22Rv1 (cell line): ENCODE results near the gene ERG.

ENCODE experiments used
- H3K27ac ChIP-seq: fragments of 450-650 bp; 2 replicates; pipeline ENCODE4 v1.5.1; 2017
- CTCF ChIP-seq: fragments of 450-650 bp; IDR thresholded peaks from 2 replicates; pipeline ENCODE4 v1.5.1; 2017; ENCODE audit warnings: mild to moderate bottlenecking
- ZFX ChIP-seq: fragments of 450-650 bp; IDR thresholded peaks from 2 replicates; pipeline ENCODE4 v1.6.1; 2017; ENCODE audit warnings: antibody characterized with exemption, borderline replicate concordance

ERG gene

GRCh38 chr21:38479641-38480525 lies 18.4 kb downstream of the ERG start:
- H3K27ac ChIP-seq: no peak overlapping the region
- TF ChIP-seq ZFX (no peak), CTCF (no peak)

GRCh38 chr21:38478782-38479181 lies 19.5 kb downstream of the ERG start:
- no peak for TF ChIP-seq CTCF
- TF ChIP-seq ZFX: no peak
- no peak overlapping the region for H3K27ac ChIP-seq

- no peak overlapping the region for H3K27ac ChIP-seq
- no peak for TF ChIP-seq ZFX
- no peak for TF ChIP-seq CTCF
These were observed 21.1 kb downstream of the ERG start for GRCh38 chr21:38477226-38477625.

- TF ChIP-seq ZFX: no peak
- TF ChIP-seq CTCF: no peak
These were observed 21.9 kb downstream of the ERG start for GRCh38 chr21:38476385-38476784.

GRCh38 chr21:38475519-38475918 lies 22.8 kb downstream of the ERG start:
- H3K27ac ChIP-seq: no peak overlapping the region
- TF ChIP-seq CTCF (no peak), ZFX (no peak)

More at GRCh38 chr21:38476385-38476784, 21.9 kb downstream of the ERG start:
- H3K27ac ChIP-seq: no peak overlapping the region

GRCh38 chr21:38474796-38475195 lies 23.5 kb downstream of the ERG start:
- no peak for TF ChIP-seq CTCF
- no peak for TF ChIP-seq ZFX
- H3K27ac ChIP-seq: no peak overlapping the region

- H3K27ac ChIP-seq: no peak overlapping the region
- TF ChIP-seq CTCF: no peak
- TF ChIP-seq ZFX: no peak
These were observed 24.2 kb downstream of the ERG start for GRCh38 chr21:38474124-38474523.
